ENCODE measurements around the gene CNTFR.

GRCh38 chr9:34570809-34571480 is 18.6 kb downstream of the CNTFR start:
- TF ChIP-seq CTCF (optimal IDR thresholded peaks at IDR 0.05 in 1 of 3, IDR thresholded peaks at IDR 0.05 in 1 of 3, conservative IDR thresholded peaks at IDR 0.05 in 1 of 3; ENCODE audit: extremely low read depth in 1 of 3, insufficient read depth in 2 of 3, low read length in 3 of 3) (no peak), EZH2 (IDR thresholded peaks at IDR 0.05; ENCODE audit: low read length) (no peak)
